Measurements from ENCODE around the gene DGKI.

Gene DGKI

GRCh38 chr7:137519947-137520346 lies 326.8 kb downstream of the DGKI start:
- no peak for DNase-seq

DNA sequence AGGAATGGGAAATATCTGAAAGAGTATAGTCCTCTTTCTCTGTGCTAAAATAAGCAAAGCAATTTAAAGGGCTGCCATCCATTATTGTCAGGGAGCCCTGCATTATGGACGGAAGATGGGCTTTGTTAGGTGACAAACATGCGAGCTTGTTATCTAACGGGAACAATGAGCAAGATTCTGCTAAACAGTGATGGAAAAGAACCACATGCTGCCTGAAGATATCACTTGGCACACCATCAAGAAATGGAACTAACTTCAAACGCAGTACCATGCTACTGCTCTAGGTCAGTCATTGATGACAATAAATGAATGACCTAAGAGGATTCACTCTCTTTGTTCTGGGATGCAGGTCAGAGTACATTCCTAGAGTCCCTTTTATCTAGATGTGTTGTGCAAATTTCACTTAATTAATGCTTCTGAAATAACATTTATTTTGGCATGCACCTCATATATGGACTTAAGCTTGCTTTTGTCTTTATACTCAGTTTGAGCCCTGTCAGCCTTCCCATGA lies 327.5 kb downstream of the DGKI start:
- DNase-seq = no peak

GRCh38 chr7:137513091-137513490 lies 333.7 kb downstream of the DGKI start:
- DNase-seq = no peak

GRCh38 chr7:137507096-137507495 lies 339.7 kb downstream of the DGKI start:
- no peak for DNase-seq

GRCh38 chr7:137506031-137506430 lies 340.7 kb downstream of the DGKI start:
- no peak for DNase-seq

GRCh38 chr7:137501562-137501961 lies 345.2 kb downstream of the DGKI start:
- DNase-seq = no peak

DNA sequence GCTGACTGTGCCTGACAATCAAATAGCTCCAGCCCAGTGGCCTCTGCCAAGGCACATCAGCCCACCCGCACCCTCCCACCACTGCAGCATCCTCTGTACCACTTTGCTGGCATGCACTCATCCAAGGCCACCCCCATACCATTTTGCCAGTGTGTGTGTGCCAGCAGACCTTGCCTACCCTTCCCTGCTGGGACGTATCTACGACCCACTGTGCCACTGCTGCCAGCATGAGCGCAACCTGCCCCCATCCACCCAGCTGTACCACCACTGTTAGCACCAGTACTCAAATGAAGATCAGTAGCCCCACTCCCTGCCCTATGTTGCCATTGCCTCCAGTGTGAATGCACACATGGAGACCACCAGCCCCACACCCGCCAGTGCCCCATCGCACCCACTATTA lies 353.9 kb downstream of the DGKI start:
- no peak for DNase-seq

DNA sequence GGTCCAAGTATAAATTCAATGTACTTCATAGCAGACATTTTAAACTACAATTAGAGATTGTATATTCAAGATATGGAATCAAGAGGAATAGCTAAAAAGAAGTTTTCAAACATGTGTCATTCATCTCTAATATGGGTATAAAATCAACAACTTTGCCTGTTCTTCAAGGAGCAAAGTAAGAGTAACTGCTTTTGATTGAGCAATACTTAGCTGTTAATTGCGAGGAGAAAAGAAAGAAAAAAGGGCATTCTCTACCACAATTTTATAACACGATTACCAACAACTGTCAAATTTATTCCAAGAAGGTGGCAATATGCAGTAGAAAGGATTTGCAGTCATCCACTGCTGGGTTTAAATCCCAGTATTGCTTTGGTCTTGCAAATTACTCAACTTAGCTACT lies 356.9 kb downstream of the DGKI start:
- DNase-seq = no peak

GRCh38 chr7:137488038-137488437 lies 358.7 kb downstream of the DGKI start:
- no peak for DNase-seq

GRCh38 chr7:137485818-137486217 lies 361.0 kb downstream of the DGKI start:
- no peak for DNase-seq

DNA sequence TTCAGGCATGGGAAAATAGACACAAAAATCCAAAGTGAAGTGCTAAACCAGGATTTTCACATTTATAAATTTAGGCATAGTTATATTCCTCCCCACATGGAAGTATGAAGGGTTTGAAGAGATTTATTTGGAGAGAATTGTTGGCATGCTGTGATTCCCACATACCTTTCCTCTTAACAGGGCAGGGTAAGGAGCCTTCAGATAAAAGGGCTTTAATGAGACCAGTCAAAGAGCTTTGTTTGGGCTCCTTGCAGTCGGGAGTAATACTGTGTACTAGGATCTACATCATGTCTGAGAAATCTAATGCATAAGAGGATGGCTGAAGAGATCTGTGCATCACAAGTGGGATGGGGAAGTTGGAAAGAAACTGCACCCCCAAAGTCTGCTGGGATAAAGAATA lies 362.4 kb downstream of the DGKI start:
- no peak for DNase-seq

DNA sequence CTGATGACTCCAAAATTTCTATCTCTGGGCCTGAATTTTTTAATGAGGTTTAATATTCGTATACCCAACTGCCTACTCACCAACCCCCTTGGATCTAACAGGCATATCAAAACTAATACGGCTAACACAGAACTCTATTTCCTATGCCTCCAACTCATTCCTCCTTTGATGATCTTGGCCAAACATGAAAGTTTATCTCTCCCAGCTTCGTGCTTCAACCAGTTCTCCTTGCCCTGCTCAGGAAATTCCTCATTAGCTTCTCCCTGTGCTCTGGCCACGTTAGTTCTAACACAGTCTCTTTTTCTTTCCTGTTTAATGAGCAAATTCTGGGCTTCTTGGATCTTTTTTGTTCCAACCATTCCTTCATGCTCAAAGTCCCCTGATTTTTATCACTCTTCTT lies 364.3 kb downstream of the DGKI start:
- DNase-seq = no peak

GRCh38 chr7:137480824-137481365 lies 365.9 kb downstream of the DGKI start:
- DNase-seq = peak; percentile 65

GRCh38 chr7:137480401-137480800 lies 366.4 kb downstream of the DGKI start:
- no peak for DNase-seq

DNA sequence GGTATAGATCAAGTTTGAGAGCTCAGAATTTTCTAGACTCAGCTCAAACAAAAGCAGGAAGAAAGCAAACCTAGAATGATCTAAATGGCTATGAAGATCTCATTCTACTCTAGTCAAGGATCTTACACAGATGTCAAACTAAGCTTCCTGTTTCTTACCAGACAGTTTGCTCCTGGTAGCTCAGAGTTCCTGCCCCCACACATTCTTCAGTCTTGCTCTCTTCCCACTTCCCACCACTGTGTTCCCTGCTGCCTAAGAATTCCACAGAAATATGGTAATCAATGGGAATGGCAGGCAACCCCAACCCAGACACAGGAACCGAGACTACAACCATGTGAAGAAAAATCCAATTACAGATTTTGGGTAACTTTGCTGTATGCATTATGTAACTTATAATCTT lies 369.8 kb downstream of the DGKI start:
- no peak for DNase-seq

DNA sequence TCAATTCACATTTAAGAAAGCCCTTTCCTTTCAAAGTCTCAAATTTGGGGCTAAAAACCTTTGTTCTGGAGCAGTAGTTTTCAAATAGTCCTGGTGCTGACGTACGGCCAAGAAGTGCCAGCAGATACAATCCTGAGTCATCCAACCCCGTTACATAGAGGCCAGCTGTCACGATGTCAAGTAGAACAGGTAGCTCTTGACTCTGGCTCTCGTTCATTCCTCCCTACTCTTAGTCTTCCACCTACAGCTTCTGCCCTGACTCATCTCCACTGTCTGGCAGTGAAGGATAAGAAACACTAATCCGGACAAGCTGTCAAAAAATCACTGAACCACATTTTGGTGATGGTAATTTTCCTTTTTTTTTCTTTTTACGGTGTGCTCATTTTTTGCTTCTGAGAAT lies 370.8 kb downstream of the DGKI start:
- DNase-seq = no peak

- no peak for DNase-seq
Measured at GRCh38 chr7:137474540-137475026, 372.2 kb downstream of the DGKI start.

- no peak for DNase-seq
Measured at GRCh38 chr7:137471128-137471527, 375.6 kb downstream of the DGKI start.

GRCh38 chr7:137469858-137470257 lies 376.9 kb downstream of the DGKI start:
- DNase-seq = no peak

DNA sequence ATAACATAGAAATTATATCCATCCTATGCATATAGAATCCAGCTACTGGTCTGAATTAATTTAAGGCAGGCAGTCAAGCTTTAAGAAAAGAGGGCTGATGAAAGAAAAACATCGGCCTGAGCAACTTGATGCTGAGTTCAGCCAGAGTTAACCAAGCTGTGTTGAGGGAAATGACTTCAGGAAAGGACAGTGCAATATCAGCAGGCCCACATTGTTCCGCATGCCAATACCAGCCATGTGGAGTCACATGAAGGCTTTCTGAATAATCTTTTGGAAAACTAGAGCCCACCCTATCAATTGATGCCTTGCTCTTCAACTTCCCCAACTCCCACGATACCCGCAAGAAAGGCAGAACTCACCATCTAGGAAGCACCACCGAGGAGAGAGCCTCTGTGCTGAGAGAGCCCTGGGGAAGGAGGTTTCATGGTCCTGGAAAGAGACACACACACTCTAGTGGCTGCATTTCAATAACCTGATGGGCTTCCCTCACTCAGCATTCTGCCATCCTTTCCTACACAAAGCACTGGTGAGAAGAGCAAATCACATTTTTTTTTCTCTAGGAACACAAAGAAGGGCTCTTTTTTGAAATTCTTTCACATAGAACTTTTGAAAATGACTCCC lies 377.5 kb downstream of the DGKI start:
- no peak for DNase-seq

DNA sequence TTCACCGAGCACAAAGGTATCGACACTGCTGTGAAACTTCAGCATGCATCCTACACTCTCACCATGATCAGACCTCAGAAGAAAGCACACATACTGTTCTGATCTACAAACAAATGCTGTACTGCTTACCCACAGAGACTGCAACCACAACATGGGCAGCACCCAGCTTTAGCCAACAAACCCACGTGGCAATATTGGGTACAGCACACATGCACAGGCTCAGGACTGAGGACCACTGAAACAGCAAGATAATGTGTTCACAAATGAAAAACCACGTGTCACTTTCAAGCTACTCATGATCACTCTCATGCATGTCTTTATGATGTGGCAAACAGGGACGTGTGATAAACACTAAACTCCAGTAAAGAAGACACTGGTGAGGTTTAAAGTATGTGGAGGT lies 383.9 kb downstream of the DGKI start:
- DNase-seq = no peak

- no peak for DNase-seq
Measured at GRCh38 chr7:137462074-137462715, 384.6 kb downstream of the DGKI start.

- no peak for DNase-seq
Measured at GRCh38 chr7:137458399-137458798, 388.4 kb downstream of the DGKI start.

GRCh38 chr7:137454767-137455166 lies 392.0 kb downstream of the DGKI start:
- no peak for DNase-seq

Data from COR-L47 (cell line).